GM18873 (cell line): Measurements from ENCODE around the gene FGF12.
"Not testable (repeated sequence)": the region's sequence is repeated elsewhere in the genome, so short reads cannot be mapped to it uniquely, and the experiment has no call there.

Source experiments
- ATAC-seq: cut with Tn5 transposase; IDR thresholded peaks from one replicate; pipeline ENCODE4 v1.9.1; 2021; ENCODE audit warnings: mild to moderate bottlenecking, moderate library complexity, moderate number of reproducible peaks; ENCODE audit not compliant: unreplicated experiment, low FRiP score

FGF12 gene

GRCh38 chr3:192727032-192727847 lies at the start of gene FGF12:
FGF12 (minus strand) TSS chr3:192727541.
- no peak for ATAC-seq

DNA sequence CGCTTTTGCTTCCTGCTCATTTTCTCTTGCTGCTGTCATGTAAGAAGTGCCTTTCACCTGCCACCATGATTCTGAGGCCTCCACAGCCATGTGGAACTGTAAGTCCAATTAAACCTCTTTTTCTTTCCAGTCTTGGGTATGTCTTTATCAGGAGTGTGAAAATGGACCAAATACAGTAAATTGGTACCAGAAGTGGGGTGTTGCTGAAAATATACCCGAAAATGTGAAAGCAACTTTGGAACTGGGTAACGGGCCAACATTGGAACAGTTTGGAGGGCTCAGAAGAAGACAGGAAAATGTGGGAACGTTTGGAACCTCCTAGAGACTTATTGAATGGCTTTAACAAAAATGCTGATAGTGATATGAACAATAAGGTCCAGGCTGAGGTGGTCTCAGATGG lies 47.0 kb upstream of the FGF12 start:
- not testable (repeated sequence) for ATAC-seq

- no peak for ATAC-seq
Measured at GRCh38 chr3:192772240-192772894, 45.0 kb upstream of the FGF12 start.

- no peak for ATAC-seq
Measured at GRCh38 chr3:192758654-192759053, 31.3 kb upstream of the FGF12 start.

DNA sequence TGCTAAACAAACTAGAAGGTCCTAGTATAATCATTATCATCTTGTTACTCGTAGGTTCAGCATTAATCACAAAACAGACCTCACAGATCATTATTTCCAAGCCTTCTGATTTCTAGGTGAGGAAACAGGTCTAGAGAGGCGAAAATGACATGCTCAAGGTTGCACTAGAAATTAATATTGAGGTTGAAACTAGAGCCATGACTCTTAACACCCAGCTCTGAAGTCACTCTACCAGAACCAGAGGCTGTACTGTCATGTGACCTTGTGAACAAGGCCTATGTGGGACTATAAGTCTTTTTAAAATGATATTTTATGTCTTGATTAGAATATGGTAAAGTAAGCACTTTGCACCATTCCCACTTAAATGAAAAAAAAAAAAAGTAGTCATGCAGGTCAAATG lies 23.8 kb upstream of the FGF12 start:
- ATAC-seq = no peak

DNA sequence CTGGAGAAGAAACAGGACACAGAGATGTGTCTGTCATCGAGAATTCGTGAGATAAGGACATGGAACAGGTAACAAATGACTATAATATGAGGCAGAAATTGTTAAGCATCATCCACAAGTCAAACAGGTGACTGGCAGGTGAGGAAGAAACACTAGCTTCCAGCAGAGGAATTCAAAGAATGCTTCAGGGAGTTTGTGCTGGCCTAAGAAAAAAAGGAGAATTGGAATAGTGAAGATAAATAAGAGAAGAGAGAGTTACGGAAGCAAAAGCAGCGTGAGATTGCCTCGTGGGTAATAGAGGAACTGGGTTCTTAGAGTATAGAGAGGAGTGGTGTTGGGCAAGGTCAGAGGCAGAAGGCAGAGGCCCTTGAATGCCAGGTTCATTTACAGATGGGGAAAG lies 22.9 kb upstream of the FGF12 start:
- no peak for ATAC-seq

- ATAC-seq = no peak
Measured at GRCh38 chr3:192747746-192748145, 20.4 kb upstream of the FGF12 start.

- no peak for ATAC-seq
Measured at GRCh38 chr3:192747145-192747544, 19.8 kb upstream of the FGF12 start.

DNA sequence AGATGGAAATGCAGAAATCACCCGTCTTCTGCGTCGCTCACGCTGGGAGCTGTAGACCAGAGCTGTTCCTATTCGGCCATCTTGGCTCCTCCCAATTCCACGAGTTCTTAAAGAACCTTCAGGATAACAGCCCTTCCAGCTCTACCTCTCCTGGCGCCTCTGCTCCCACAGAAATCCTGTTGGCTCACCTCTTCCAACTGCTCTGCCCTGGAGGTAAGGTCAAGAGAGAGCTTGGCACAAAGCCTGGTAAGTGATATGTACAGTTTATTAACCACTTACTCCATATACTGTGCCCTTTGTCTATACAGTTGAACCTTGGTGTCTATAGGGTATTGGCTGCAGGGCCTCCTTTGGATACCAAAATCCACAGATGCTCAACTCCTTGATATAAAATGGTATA lies 17.8 kb upstream of the FGF12 start:
- ATAC-seq = no peak

DNA sequence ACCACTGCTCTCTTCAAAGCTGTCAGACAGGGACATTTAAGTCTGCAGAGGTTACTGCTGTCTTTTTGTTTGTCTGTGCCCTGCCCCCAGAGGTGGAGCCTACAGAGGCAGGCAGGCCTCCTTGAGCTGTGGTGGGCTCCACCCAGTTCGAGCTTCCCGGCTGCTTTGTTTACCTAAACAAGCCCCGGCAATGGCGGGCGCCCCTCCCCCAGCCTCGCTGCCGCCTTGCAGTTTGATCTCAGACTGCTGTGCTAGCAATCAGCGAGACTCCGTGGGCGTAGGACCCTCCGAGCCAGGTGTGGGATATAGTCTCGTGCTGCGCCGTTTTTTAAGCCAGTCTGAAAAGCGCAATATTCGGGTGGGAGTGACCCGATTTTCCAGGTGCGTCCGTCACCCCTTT lies 17.3 kb upstream of the FGF12 start:
- ATAC-seq = not testable (repeated sequence)

DNA sequence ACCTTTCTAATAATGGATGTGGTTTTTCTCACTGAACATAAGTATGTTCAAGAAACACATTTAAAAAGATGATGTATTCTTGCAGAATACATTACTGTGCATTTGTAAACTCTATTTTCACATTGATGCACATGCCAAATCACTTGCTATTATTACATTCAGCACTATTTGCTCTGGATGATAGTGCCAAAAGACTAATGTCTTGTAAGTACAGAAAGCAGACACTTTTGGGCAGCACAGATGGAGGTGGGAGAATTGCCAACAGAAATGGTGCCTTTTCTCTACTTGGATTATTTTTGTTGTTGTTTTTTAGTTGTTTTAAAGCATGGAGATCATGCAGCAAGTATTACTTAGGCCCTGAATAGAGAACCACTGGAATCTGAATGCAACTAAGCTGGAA lies 10.2 kb upstream of the FGF12 start:
- ATAC-seq = no peak

GRCh38 chr3:192731233-192731632 lies 3.9 kb upstream of the FGF12 start:
- no peak for ATAC-seq

GRCh38 chr3:192726385-192726784 lies 956 bp downstream of the FGF12 start:
- no peak for ATAC-seq

- ATAC-seq = no peak
Measured at GRCh38 chr3:192719964-192720363, 7.4 kb downstream of the FGF12 start.

- no peak for ATAC-seq
Measured at GRCh38 chr3:192718156-192718555, 9.2 kb downstream of the FGF12 start.

GRCh38 chr3:192715126-192715525 lies 12.2 kb downstream of the FGF12 start:
- ATAC-seq = no peak

DNA sequence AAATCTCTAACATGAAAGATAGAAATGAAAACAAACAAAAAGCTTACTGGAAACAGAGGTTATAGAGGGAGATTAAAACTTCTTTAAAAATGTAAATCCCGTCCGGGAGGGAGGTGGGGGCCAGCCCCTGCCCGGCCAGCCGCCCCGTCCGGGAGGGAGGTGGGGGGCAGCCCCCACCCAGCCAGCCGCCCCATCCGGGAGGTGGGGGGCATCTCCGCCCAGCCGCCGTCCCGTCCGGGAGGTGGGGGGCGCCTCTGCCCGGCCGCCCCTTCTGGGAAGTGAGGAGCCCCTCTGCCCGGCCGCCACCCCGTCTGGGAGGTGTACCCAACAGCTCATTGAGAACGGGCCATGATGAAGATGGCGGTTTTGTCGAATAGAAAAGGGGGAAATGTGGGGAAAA lies 16.2 kb downstream of the FGF12 start:
- not testable (repeated sequence) for ATAC-seq

DNA sequence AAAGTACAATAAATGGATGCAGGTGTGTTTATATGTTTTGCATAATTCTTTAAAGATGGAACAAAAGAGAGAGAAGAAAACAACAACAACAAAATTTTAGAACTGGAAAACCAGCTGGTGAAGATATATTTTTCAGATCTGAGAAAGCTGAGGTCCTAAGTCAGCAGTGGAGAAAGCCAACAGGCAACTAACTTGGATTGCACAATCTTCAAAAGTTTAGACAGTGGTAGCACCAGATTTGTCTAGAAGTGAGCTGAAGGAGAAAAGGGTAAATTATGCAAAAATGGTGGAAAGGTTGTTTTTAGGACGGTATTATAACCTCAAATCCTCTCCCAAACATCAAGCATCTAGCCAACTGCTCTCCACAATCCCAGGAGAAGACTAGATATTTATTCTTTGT lies 17.0 kb downstream of the FGF12 start:
- ATAC-seq = no peak

DNA sequence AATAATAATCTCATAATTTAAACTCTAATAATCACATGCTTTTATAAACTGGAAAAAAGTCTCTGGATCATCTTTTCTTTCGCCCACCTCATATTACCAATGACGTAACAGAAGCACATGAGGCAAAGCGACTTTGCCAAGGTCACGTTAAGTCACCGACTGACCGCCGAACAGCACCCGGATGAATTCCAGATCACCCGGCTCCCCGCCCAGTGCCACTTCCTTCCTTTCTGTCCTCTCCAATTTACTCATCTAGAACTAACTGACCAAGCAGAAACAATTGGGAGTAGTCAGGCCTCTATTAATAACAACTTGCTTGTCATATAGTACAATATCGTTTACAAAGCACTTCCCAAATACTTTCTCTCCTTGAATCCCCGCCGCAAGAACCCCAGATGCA lies 21.1 kb downstream of the FGF12 start:
- ATAC-seq = no peak

DNA sequence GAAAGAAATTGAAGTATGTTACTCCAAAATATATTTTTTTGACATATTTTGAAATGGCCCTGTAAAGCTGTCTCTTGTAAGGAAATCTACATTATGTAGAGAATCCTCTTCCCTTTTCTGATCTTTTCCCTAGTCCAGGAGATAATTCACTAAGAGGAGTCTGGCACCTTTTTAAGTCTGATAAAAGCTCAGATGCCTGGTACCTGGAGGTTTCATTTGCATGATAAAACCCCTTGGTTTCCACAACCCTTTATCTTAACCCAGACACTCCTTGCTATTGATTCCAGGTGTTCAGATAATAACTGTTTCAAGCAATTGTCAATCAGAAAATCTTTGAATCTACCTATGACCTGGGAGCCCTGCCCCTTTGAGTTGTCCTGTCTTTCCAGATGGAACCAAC lies 26.5 kb downstream of the FGF12 start:
- ATAC-seq = no peak

GRCh38 chr3:192696943-192697587 lies 30.3 kb downstream of the FGF12 start:
- ATAC-seq = no peak
